ENCODE measurements around the gene YBEY. TPM values are rescaled to one million over a fixed set of nuclear protein-coding genes. Genes with fewer than 3 reads are reported as not detected.

The YBEY gene
- total and polyA plus RNA-seq, 2 donors (not counting 3 experiments of a cell fraction or from before 2014, with no cell fraction given): 6.1 to 15.3 TPM

DNA sequence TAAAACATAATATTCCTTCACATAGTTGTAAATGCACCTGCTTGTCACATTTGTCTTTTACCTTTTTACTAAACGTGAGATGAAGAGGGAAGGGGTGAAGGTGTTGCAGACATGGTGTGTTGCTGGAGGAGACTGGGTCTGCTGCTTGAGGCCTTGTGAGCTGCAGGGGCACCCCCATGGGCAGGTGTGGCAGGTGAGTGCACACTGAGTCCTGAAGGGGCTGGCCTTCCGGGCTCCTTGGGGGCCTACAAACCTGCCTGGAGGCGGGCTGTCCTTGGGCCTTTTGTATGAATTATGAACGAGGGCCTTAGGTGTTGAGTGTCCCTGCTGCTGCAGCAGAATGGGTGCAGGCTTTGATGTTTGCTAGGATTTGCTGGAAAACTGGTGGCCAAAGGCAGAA lies 41.6 kb downstream of the YBEY start:
- TF ChIP-seq, protein P1, sequence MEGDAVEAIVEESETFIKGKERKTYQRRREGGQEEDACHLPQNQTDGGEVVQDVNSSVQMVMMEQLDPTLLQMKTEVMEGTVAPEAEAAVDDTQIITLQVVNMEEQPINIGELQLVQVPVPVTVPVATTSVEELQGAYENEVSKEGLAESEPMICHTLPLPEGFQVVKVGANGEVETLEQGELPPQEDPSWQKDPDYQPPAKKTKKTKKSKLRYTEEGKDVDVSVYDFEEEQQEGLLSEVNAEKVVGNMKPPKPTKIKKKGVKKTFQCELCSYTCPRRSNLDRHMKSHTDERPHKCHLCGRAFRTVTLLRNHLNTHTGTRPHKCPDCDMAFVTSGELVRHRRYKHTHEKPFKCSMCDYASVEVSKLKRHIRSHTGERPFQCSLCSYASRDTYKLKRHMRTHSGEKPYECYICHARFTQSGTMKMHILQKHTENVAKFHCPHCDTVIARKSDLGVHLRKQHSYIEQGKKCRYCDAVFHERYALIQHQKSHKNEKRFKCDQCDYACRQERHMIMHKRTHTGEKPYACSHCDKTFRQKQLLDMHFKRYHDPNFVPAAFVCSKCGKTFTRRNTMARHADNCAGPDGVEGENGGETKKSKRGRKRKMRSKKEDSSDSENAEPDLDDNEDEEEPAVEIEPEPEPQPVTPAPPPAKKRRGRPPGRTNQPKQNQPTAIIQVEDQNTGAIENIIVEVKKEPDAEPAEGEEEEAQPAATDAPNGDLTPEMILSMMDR (IDR thresholded peaks at IDR 0.05; ENCODE audit: extremely low read depth in 1 of 2, insufficient read depth in 1 of 2, low read depth in 1 of 2, low read length in 2 of 2): no peak
- TF ChIP-seq EZH2 (IDR thresholded peaks at IDR 0.05; ENCODE audit: borderline replicate concordance, low read depth, low read length, severe bottlenecking) (no peak), GATA2 (IDR thresholded peaks at IDR 0.05; ENCODE audit: insufficient read depth, insufficient read length, low read depth, low read length) (no peak)
- TF ChIP-seq, protein P2, sequence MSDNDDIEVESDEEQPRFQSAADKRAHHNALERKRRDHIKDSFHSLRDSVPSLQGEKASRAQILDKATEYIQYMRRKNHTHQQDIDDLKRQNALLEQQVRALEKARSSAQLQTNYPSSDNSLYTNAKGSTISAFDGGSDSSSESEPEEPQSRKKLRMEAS (IDR thresholded peaks at IDR 0.05; ENCODE audit: insufficient read depth, insufficient read length): no peak
- H4K20me1 ChIP-seq (replicated peaks; ENCODE audit: control insufficient read depth, extremely low read depth, insufficient read depth, low read length): no peaks in the 10 kb centered on the region
- H3K79me2 ChIP-seq (ENCODE audit: control insufficient read depth, insufficient read depth, low read length): peaks cover 45% of the 10 kb centered on the region
- H3K4me2 ChIP-seq (ENCODE audit: insufficient read depth, low read length): no peak overlapping the region
- no peak overlapping the region for H3K9ac ChIP-seq (replicated peaks; ENCODE audit: extremely low read depth, insufficient read depth, low read length)
- BruUV-seq (replicated peaks): no TSS peak
- H3K4me3 ChIP-seq (replicated peaks in 1 of 3; ENCODE audit: insufficient read depth in 1 of 3, low read depth in 1 of 3, low read length in 3 of 3): no peak overlapping the region
- no peaks in the 10 kb centered on the region for H3K9me1 ChIP-seq (replicated peaks; ENCODE audit: control insufficient read depth, extremely low read depth, insufficient read depth, low read length)
- H3K4me1 ChIP-seq (ENCODE audit: control insufficient read depth, extremely low read depth, insufficient read depth, low read length): peaks cover 10% of the 10 kb centered on the region
- DNase-seq (ENCODE audit: low read depth, low spot score) (no peak), FAIRE-seq (no peak)
- dilution Hi-C loops (cut with MboI; ENCODE audit: extremely low pct_ligation_motif_present, low sequenced_read_pairs) (no loop called here), intact Hi-C loops (cut with micrococcal nuclease) (no loop called here)
- no peaks in the 10 kb centered on the region for H3K9me3 ChIP-seq (replicated peaks; ENCODE audit: control insufficient read depth, insufficient read depth, low read length)
- no peak overlapping the region for H2AFZ ChIP-seq (ENCODE audit: low read depth, low read length)
- CTCF ChIA-PET: no interaction called here
- no peak overlapping the region for H3K27ac ChIP-seq (ENCODE audit: insufficient read depth, low read depth, low read length)
- POLR2A ChIA-PET: no interaction called here
- peaks cover 6 to 13% of the 10 kb centered on the region in 2 experiments for H3K36me3 ChIP-seq (ENCODE audit: control insufficient read depth in 2 of 2, extremely low read depth in 1 of 2, insufficient read depth in 2 of 2, low read length in 2 of 2)
- no peaks in the 10 kb centered on the region for H3K27me3 ChIP-seq (ENCODE audit: control insufficient read depth in 2 of 2, insufficient read depth in 2 of 2, low read length in 2 of 2)

DNA sequence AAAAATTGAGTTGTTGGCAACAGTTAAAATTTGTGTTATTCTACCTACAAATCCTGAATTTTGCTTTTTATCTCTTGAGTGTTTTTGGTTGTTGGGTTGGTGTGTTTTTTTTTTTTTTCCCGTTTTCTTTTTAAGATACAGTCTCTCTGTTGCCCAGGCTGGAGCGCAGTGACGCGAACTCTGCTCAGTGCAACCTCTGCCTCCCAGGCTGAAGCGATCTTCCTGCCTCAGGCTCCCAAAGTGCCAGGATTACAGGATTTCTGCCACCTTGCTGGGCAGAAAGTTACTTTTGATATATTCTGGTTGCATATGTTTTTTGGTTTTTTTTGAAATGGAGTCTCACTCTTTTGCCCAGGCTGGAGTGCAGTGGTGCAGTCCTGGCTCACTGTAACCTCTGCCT lies 42.0 kb downstream of the YBEY start:
- H3K36me3 ChIP-seq (ENCODE audit: control insufficient read depth in 2 of 2, extremely low read depth in 1 of 2, insufficient read depth in 2 of 2, low read length in 2 of 2): peaks cover 6 to 13% of the 10 kb centered on the region in 2 experiments
- DNase-seq (ENCODE audit: low read depth, low spot score): no peak
- peaks cover 10% of the 10 kb centered on the region for H3K4me1 ChIP-seq (ENCODE audit: control insufficient read depth, extremely low read depth, insufficient read depth, low read length)
- TF ChIP-seq FOS (IDR thresholded peaks at IDR 0.05; ENCODE audit: borderline replicate concordance, insufficient read depth, low read length) (no peak), JUN (IDR thresholded peaks at IDR 0.05; ENCODE audit: borderline replicate concordance, insufficient read depth, insufficient read length, low read depth) (no peak), GATA2 (IDR thresholded peaks at IDR 0.05; ENCODE audit: insufficient read depth, insufficient read length, low read depth, low read length) (no peak), MYC (IDR thresholded peaks at IDR 0.05; ENCODE audit: low read depth, low read length) (no peak), EZH2 (IDR thresholded peaks at IDR 0.05; ENCODE audit: borderline replicate concordance, low read depth, low read length, severe bottlenecking) (no peak)
- TF ChIP-seq, protein P2 (IDR thresholded peaks at IDR 0.05; ENCODE audit: insufficient read depth, insufficient read length): no peak
- no peak overlapping the region for H3K4me3 ChIP-seq (replicated peaks in 1 of 3; ENCODE audit: insufficient read depth in 1 of 3, low read depth in 1 of 3, low read length in 3 of 3)
- no peak for FAIRE-seq
- H4K20me1 ChIP-seq (replicated peaks; ENCODE audit: control insufficient read depth, extremely low read depth, insufficient read depth, low read length): no peaks in the 10 kb centered on the region
- no peak overlapping the region for H3K9ac ChIP-seq (replicated peaks; ENCODE audit: extremely low read depth, insufficient read depth, low read length)
- H3K9me1 ChIP-seq (replicated peaks; ENCODE audit: control insufficient read depth, extremely low read depth, insufficient read depth, low read length): no peaks in the 10 kb centered on the region
- dilution Hi-C loops (cut with MboI; ENCODE audit: extremely low pct_ligation_motif_present, low sequenced_read_pairs): no loop called here
- H3K79me2 ChIP-seq (ENCODE audit: control insufficient read depth, insufficient read depth, low read length): peaks cover 41% of the 10 kb centered on the region
- H3K27ac ChIP-seq (ENCODE audit: insufficient read depth, low read depth, low read length): no peak overlapping the region
- H3K4me2 ChIP-seq (ENCODE audit: insufficient read depth, low read length): no peak overlapping the region
- POLR2A ChIA-PET: no interaction called here
- intact Hi-C loops (cut with micrococcal nuclease): no loop called here
- CTCF ChIA-PET: no interaction called here
- no peak overlapping the region for H2AFZ ChIP-seq (ENCODE audit: low read depth, low read length)
- no peaks in the 10 kb centered on the region for H3K27me3 ChIP-seq (ENCODE audit: control insufficient read depth in 2 of 2, insufficient read depth in 2 of 2, low read length in 2 of 2)
- no TSS peak for BruUV-seq (replicated peaks)
- H3K9me3 ChIP-seq (replicated peaks; ENCODE audit: control insufficient read depth, insufficient read depth, low read length): no peaks in the 10 kb centered on the region
